Endothelial cell of umbilical vein (primary cell): ENCODE measurements around the gene MAP6. TPM values are rescaled to one million over a fixed set of nuclear protein-coding genes. Genes with fewer than 3 reads are reported as not detected.

Experiments used
- BruUV-seq: library from RNA; stranded (reverse); fragments of 400-500 nt; replicated peaks from 2 replicates; lab custom pipeline; 2021; lab: Mats Ljungman, UMichigan
- CTCF ChIA-PET: fragments of 300-600, 350-600 bp; sonication (Branson Sonifier 250); formaldehyde crosslinking; loops from one replicate; lab custom pipeline; 2021; ENCODE audit warnings: antibody characterized with exemption, inconsistent platforms; lab: Charles Lee
- POLR2A ChIA-PET: fragments of 300-600, 350-600 bp; sonication (Branson Sonifier 250); formaldehyde crosslinking; loops from one replicate; lab custom pipeline; 2021; ENCODE audit warnings: antibody characterized with exemption, inconsistent platforms; lab: Charles Lee
- DNase-seq: peaks from one replicate; pipeline ENCODE4 v3.0.0-alpha.2; 2011; ENCODE audit warnings: low read depth, low spot score
- FAIRE-seq: peaks from 2 replicates; lab custom pipeline; 2011; peaks lifted over from hg19 to GRCh38; lab: Jason Lieb, UNC
- H2AFZ ChIP-seq: 2 replicates; pipeline ENCODE4 v1.6.0; 2012; ENCODE audit warnings: low read depth, low read length, control low read depth, inconsistent platforms
- H3K27ac ChIP-seq: 2 replicates; pipeline ENCODE4 v1.5.1; 2011; ENCODE audit warnings: low read depth, mild to moderate bottlenecking, control low read depth, low read length, moderate library complexity; ENCODE audit not compliant: insufficient read depth
- H3K27me3 ChIP-seq, 2 experiments: 2 replicates each; pipeline versions ENCODE4 v1.6.0 to v1.6.1; 2011; ENCODE audit warnings: low read length in 2 of 2, mixed read lengths in 1 of 2; ENCODE audit not compliant: control insufficient read depth in 2 of 2, insufficient read depth in 2 of 2
- H3K36me3 ChIP-seq, 2 experiments: 2 replicates in 1 of 2; 3 replicates in 1 of 2; pipeline ENCODE4 v1.5.1; 2011; ENCODE audit warnings: low read length in 2 of 2, mild to moderate bottlenecking in 1 of 2, moderate library complexity in 1 of 2; ENCODE audit not compliant: control insufficient read depth in 2 of 2, insufficient read depth in 2 of 2; ENCODE audit errors: extremely low read depth in 1 of 2
- H3K4me1 ChIP-seq: 3 replicates; pipeline ENCODE4 v1.5.1; 2011; ENCODE audit warnings: mild to moderate bottlenecking, low read length; ENCODE audit not compliant: control insufficient read depth, insufficient read depth; ENCODE audit errors: extremely low read depth
- H3K4me2 ChIP-seq: 2 replicates; pipeline ENCODE4 v1.6.1; 2011; ENCODE audit warnings: low read length, control low read depth, mixed read lengths; ENCODE audit not compliant: insufficient read depth
- H3K4me3 ChIP-seq, 3 experiments: fragments of 200-600 bp in 1 of 3; sonication (generic), shearing (Covaris generic) in 1 of 3; replicated peaks in 1 of 3; 2 replicates each; pipeline ENCODE4 v1.5.1; 2011 to 2016; ENCODE audit warnings: control low read depth in 3 of 3, low read length in 3 of 3, mild to moderate bottlenecking in 2 of 3, inconsistent platforms in 1 of 3, low read depth in 1 of 3, moderate library complexity in 1 of 3; ENCODE audit not compliant: insufficient read depth in 1 of 3
- H3K79me2 ChIP-seq: 2 replicates; pipeline ENCODE4 v1.6.0; 2012; ENCODE audit warnings: low read length, inconsistent platforms; ENCODE audit not compliant: control insufficient read depth, insufficient read depth
- H3K9ac ChIP-seq: replicated peaks from 2 replicates; pipeline ENCODE3; 2011; ENCODE audit warnings: low read length, control low read depth; ENCODE audit not compliant: insufficient read depth; ENCODE audit errors: extremely low read depth
- H3K9me1 ChIP-seq: replicated peaks from 3 replicates; pipeline ENCODE4 v1.6.0; 2011; ENCODE audit warnings: mild to moderate bottlenecking, low read length; ENCODE audit not compliant: control insufficient read depth, insufficient read depth; ENCODE audit errors: extremely low read depth
- H3K9me3 ChIP-seq: replicated peaks from 2 replicates; pipeline ENCODE4 v1.5.1; 2012; ENCODE audit warnings: low read length, inconsistent platforms; ENCODE audit not compliant: control insufficient read depth, insufficient read depth
- H4K20me1 ChIP-seq: replicated peaks from 2 replicates; pipeline ENCODE3; 2011; ENCODE audit warnings: mild to moderate bottlenecking, low read length; ENCODE audit not compliant: control insufficient read depth, insufficient read depth; ENCODE audit errors: extremely low read depth
- CTCF ChIP-seq, 2 donors: IDR thresholded peaks; 1 replicate in 1 of 2; 2 replicates in 1 of 2; pipeline ENCODE4 v1.5.1; 2011; ENCODE audit warnings: low read length in 2 of 2, mild to moderate bottlenecking in 2 of 2, moderate library complexity in 2 of 2, control low read depth in 1 of 2, inconsistent platforms in 1 of 2, low read depth in 1 of 2; ENCODE audit not compliant: insufficient read depth in 1 of 2; ENCODE audit errors: extremely low read depth in 1 of 2
- EZH2 ChIP-seq: IDR thresholded peaks from 2 replicates; pipeline ENCODE4 v1.6.1; 2012; ENCODE audit warnings: borderline replicate concordance, low read depth, mild to moderate bottlenecking, moderate library complexity, low read length, inconsistent platforms; ENCODE audit not compliant: severe bottlenecking
- FOS ChIP-seq: IDR thresholded peaks from 2 replicates; pipeline ENCODE4 v1.6.1; 2011; ENCODE audit warnings: mild to moderate bottlenecking, low read length, moderate library complexity, borderline replicate concordance; ENCODE audit not compliant: insufficient read depth
- GATA2 ChIP-seq: IDR thresholded peaks from 2 replicates; pipeline ENCODE4 v1.7.0; 2011; ENCODE audit warnings: low read depth, mild to moderate bottlenecking, moderate library complexity, mixed read lengths, low read length; ENCODE audit not compliant: insufficient read length, insufficient read depth
- JUN ChIP-seq: IDR thresholded peaks from 2 replicates; pipeline ENCODE4 v1.6.1; 2011; ENCODE audit warnings: borderline replicate concordance, low read depth; ENCODE audit not compliant: insufficient read length, insufficient read depth
- MYC ChIP-seq: IDR thresholded peaks from one replicate; pipeline ENCODE4 v1.6.1; 2011; ENCODE audit warnings: mild to moderate bottlenecking, low read depth, low read length
- POLR2A ChIP-seq: IDR thresholded peaks from 2 replicates; pipeline ENCODE4 v1.6.1; 2012; ENCODE audit warnings: low read depth, mild to moderate bottlenecking, control low read depth, low read length
- POLR2AphosphoS5 ChIP-seq: IDR thresholded peaks from 2 replicates; pipeline ENCODE4 v1.6.1; 2012; ENCODE audit warnings: low read depth, mild to moderate bottlenecking, control low read depth, low read length, moderate library complexity; ENCODE audit not compliant: insufficient read depth
- dilution Hi-C: fragments of 300-500 bp; cut with MboI; formaldehyde crosslinking; loops from one replicate; pipeline ENCODE4 v1.15.0; 2019; ENCODE audit warnings: low sequenced_read_pairs; ENCODE audit not compliant: extremely low pct_ligation_motif_present
- intact Hi-C: fragments of 100-400 bp; cut with micrococcal nuclease; formaldehyde crosslinking; loops from one replicate; pipeline ENCODE4 v1.10.0; 2022
- polyA plus RNA-seq, 4 experiments: library from polyadenylated mRNA; depleted of rRNA in 3 of 4; stranded (reverse) in 3 of 4; unstranded in 1 of 4; fragments of >200 nt; gene quantifications; 2 replicates each; pipeline versions ENCODE4 v1.2.1 to v1.2.3, GENCODE V29; 2011 to 2012; ENCODE audit warnings: missing spikeins in 1 of 4
- total RNA-seq: library from RNA; stranded (reverse); gene quantifications from 2 replicates; pipeline ENCODE4 v1.2.3, GENCODE V29; 2021
- TF ChIP-seq, protein P1 (sequence below): IDR thresholded peaks from 2 replicates; pipeline ENCODE4 v1.6.1; 2011; ENCODE audit not compliant: insufficient read depth, insufficient read length

The MAP6 gene
- total and polyA plus RNA-seq, 2 donors (not counting 3 experiments of a cell fraction or from before 2014, with no cell fraction given): 0.12 TPM; not detected in 1

- H3K4me1 ChIP-seq: no peaks in the 10 kb centered on the region
- CTCF ChIA-PET: interaction anchor here (1.5 kb wide), 1 partner anchor 11 kb away, joined by 3 read pairs; no protein-coding TSS in a partner anchor
- no peaks in the 10 kb centered on the region for H4K20me1 ChIP-seq
- dilution Hi-C loops (no loop called here), intact Hi-C loops (no loop called here)
- POLR2A ChIA-PET: no interaction called here
- H3K27ac ChIP-seq: no peak overlapping the region
- no peak overlapping the region for H3K9ac ChIP-seq
- TF ChIP-seq POLR2A (no peak), GATA2 (no peak), MYC (no peak), EZH2 (no peak), JUN (no peak), POLR2AphosphoS5 (no peak), FOS (no peak), CTCF (IDR thresholded peaks at IDR 0.05; ENCODE audit: extremely low read depth in 1 of 2, insufficient read depth in 1 of 2, low read depth in 1 of 2, low read length in 2 of 2) (no peak)
- TF ChIP-seq, protein P1, sequence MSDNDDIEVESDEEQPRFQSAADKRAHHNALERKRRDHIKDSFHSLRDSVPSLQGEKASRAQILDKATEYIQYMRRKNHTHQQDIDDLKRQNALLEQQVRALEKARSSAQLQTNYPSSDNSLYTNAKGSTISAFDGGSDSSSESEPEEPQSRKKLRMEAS: no peak
- H3K4me3 ChIP-seq: no peak overlapping the region
- no peak overlapping the region for H2AFZ ChIP-seq
- no peaks in the 10 kb centered on the region for H3K9me3 ChIP-seq
- BruUV-seq: no TSS peak
- FAIRE-seq (no peak), DNase-seq (peak; percentile 60)
- H3K79me2 ChIP-seq: no peaks in the 10 kb centered on the region
- H3K36me3 ChIP-seq: no peaks in the 10 kb centered on the region
- H3K27me3 ChIP-seq: peaks cover 18 to 30% of the 10 kb centered on the region in 2 experiments
- H3K4me2 ChIP-seq: no peak overlapping the region
- H3K9me1 ChIP-seq: no peaks in the 10 kb centered on the region
Measured at GRCh38 chr11:75639762-75640181, 29.1 kb downstream of the MAP6 start.
